SH-SY5Y (cell line): ENCODE data around the gene RERE.

ENCODE experiments used
- GATA2 ChIP-seq: IDR thresholded peaks from 2 replicates; pipeline ENCODE4 v1.6.1; 2011; ENCODE audit warnings: mild to moderate bottlenecking, low read depth, low read length
- GATA3 ChIP-seq: IDR thresholded peaks from 2 replicates; pipeline ENCODE4 v1.6.1; 2011; ENCODE audit warnings: low read depth, mild to moderate bottlenecking, low read length, moderate library complexity

Gene RERE

GRCh38 chr1:8443558-8444194, 373.8 kb downstream of the RERE start:
- TF ChIP-seq GATA2 (no peak), GATA3 (no peak)

GRCh38 chr1:8441426-8441825, 376.0 kb downstream of the RERE start:
- TF ChIP-seq GATA3 (no peak), GATA2 (no peak)

- TF ChIP-seq GATA2, result no peak; the same call in 1 of the 2 replicates
- TF ChIP-seq GATA3, result no peak
Observed at GRCh38 chr1:8439015-8439702, 378.3 kb downstream of the RERE start.

GRCh38 chr1:8438489-8438888, 379.0 kb downstream of the RERE start:
- TF ChIP-seq GATA2, result no peak
- TF ChIP-seq GATA3, result no peak

- TF ChIP-seq GATA2, result no peak
- TF ChIP-seq GATA3, result no peak
Observed at GRCh38 chr1:8437347-8437746, 380.1 kb downstream of the RERE start.

GRCh38 chr1:8435569-8436071, 381.8 kb downstream of the RERE start:
- TF ChIP-seq GATA2, result no peak
- no peak for TF ChIP-seq GATA3

GRCh38 chr1:8434101-8434500, 383.3 kb downstream of the RERE start:
- TF ChIP-seq GATA2 (no peak), GATA3 (no peak)

- TF ChIP-seq GATA3 (no peak), GATA2 (no peak)
Observed at GRCh38 chr1:8431784-8432183, 385.7 kb downstream of the RERE start.

- TF ChIP-seq GATA3 (no peak), GATA2 (no peak)
Observed at GRCh38 chr1:8431019-8431418, 386.4 kb downstream of the RERE start.

GRCh38 chr1:8430476-8430875, 387.0 kb downstream of the RERE start:
- TF ChIP-seq GATA2 (no peak), GATA3 (no peak)

GRCh38 chr1:8429549-8430110, 387.8 kb downstream of the RERE start:
- TF ChIP-seq GATA3 (no peak), GATA2 (no peak)

- TF ChIP-seq GATA2, result no peak
- TF ChIP-seq GATA3, result no peak
Observed at GRCh38 chr1:8428441-8428840, 389.0 kb downstream of the RERE start.

- TF ChIP-seq GATA3, result no peak
- no peak for TF ChIP-seq GATA2
Observed at GRCh38 chr1:8427986-8428385, 389.5 kb downstream of the RERE start.

- TF ChIP-seq GATA2, result no peak
- TF ChIP-seq GATA3, result no peak
Observed at GRCh38 chr1:8427493-8427892, 389.9 kb downstream of the RERE start.

GRCh38 chr1:8426996-8427395, 390.4 kb downstream of the RERE start:
- TF ChIP-seq GATA2, result no peak
- no peak for TF ChIP-seq GATA3
